IMR-90 (cell line): ENCODE data around the gene TRNAU1AP. TPM values are rescaled to one million over a fixed set of nuclear protein-coding genes. Genes with fewer than 3 reads are reported as not detected.

Source experiments
- ATAC-seq: fragments of 200-7000 bp; cut with Tn5 transposase; 2 replicates; pipeline ENCODE4 v1.9.1; 2020; ENCODE audit warnings: low read depth, mild to moderate bottlenecking, moderate library complexity
- BruUV-seq: library from RNA; stranded (reverse); fragments of 400-500 nt; replicated peaks from 2 replicates; lab custom pipeline; 2021; lab: Mats Ljungman, UMichigan
- CTCF ChIA-PET: fragments of 300-600 bp; formaldehyde crosslinking; extraction: SDS; loops from one replicate; lab custom pipeline; 2021; ENCODE audit warnings: antibody characterized with exemption; lab: Yijun Ruan, JAX
- POLR2A ChIA-PET: fragments of 300-600 bp; sonication (Branson Sonifier 250); formaldehyde crosslinking; loops from one replicate; lab custom pipeline; 2022; ENCODE audit warnings: antibody characterized with exemption; ENCODE audit not compliant: unreplicated experiment; lab: Charles Lee
- DNase-seq: peaks from one replicate; pipeline ENCODE4 v3.0.0; 2013
- H2AFZ ChIP-seq: replicated peaks from 2 replicates; pipeline ENCODE3; 2013; ENCODE audit warnings: low read length, mild to moderate bottlenecking; ENCODE audit not compliant: poor library complexity
- H2AK5ac ChIP-seq: 2 replicates; pipeline ENCODE4 v1.6.1; 2013; ENCODE audit warnings: low read depth, low read length, inconsistent platforms
- H2AK9ac ChIP-seq: replicated peaks from 2 replicates; pipeline ENCODE3; 2013; ENCODE audit warnings: mild to moderate bottlenecking, low read depth, low read length, moderate library complexity; ENCODE audit not compliant: poor library complexity
- H2BK120ac ChIP-seq: 2 replicates; pipeline ENCODE4 v1.6.1; 2013; ENCODE audit warnings: low read depth, low read length, inconsistent platforms
- H2BK15ac ChIP-seq: 3 replicates; pipeline ENCODE4 v1.6.1; 2013; ENCODE audit warnings: low read depth, low read length, inconsistent platforms
- H2BK20ac ChIP-seq: 2 replicates; pipeline ENCODE4 v1.6.1; 2013; ENCODE audit warnings: low read depth, mild to moderate bottlenecking, inconsistent platforms, low read length, moderate library complexity
- H2BK5ac ChIP-seq: 2 replicates; pipeline ENCODE4 v1.6.1; 2013; ENCODE audit warnings: mild to moderate bottlenecking, low read depth, low read length, inconsistent platforms; ENCODE audit not compliant: poor library complexity, severe bottlenecking
- H3K14ac ChIP-seq: replicated peaks from 2 replicates; pipeline ENCODE4 v1.6.1; 2013; ENCODE audit warnings: low read depth, low read length, inconsistent platforms
- H3K18ac ChIP-seq: 2 replicates; pipeline ENCODE4 v1.6.1; 2013; ENCODE audit warnings: low read depth, low read length, control low read depth
- H3K23ac ChIP-seq: 2 replicates; pipeline ENCODE4 v1.6.1; 2013; ENCODE audit warnings: low read depth, low read length, inconsistent platforms
- H3K27ac ChIP-seq: 2 replicates; pipeline ENCODE4 v1.5.1; 2013; ENCODE audit warnings: mild to moderate bottlenecking, control low read depth, low read length; ENCODE audit not compliant: insufficient read depth
- H3K27me3 ChIP-seq: 2 replicates; pipeline ENCODE4 v1.6.1; 2013; ENCODE audit warnings: low read length; ENCODE audit not compliant: control insufficient read depth, insufficient read depth
- H3K36me3 ChIP-seq: 2 replicates; pipeline ENCODE4 v1.6.1; 2013; ENCODE audit warnings: low read length, mixed read lengths; ENCODE audit not compliant: control insufficient read depth, insufficient read depth
- H3K4ac ChIP-seq: 2 replicates; pipeline ENCODE4 v1.6.1; 2013; ENCODE audit warnings: low read depth, low read length, inconsistent platforms
- H3K4me1 ChIP-seq: 2 replicates; pipeline ENCODE4 v1.6.1; 2013; ENCODE audit warnings: low read length, mixed read lengths; ENCODE audit not compliant: control insufficient read depth, insufficient read depth
- H3K4me2 ChIP-seq: 2 replicates; pipeline ENCODE4 v1.6.1; 2013; ENCODE audit warnings: low read depth, mild to moderate bottlenecking, control low read depth, low read length, moderate library complexity
- H3K4me3 ChIP-seq: 2 replicates; pipeline ENCODE4 v1.5.1; 2013; ENCODE audit warnings: low read depth, mild to moderate bottlenecking, control low read depth, low read length, moderate library complexity; ENCODE audit not compliant: insufficient read depth
- H3K56ac ChIP-seq: 2 replicates; pipeline ENCODE4 v1.6.1; 2013; ENCODE audit warnings: low read length, inconsistent platforms; ENCODE audit not compliant: insufficient read depth; ENCODE audit errors: extremely low read depth
- H3K79me1 ChIP-seq, 2 experiments: 2 replicates each; pipeline ENCODE4 v1.6.1; 2013; ENCODE audit warnings: low read length in 2 of 2, inconsistent platforms in 1 of 2, low read depth in 1 of 2
- H3K9ac ChIP-seq: 2 replicates; pipeline ENCODE4 v1.6.1; 2013; ENCODE audit warnings: low read depth, low read length, control low read depth
- H3K9me1 ChIP-seq: 2 replicates; pipeline ENCODE4 v1.6.1; 2013; ENCODE audit warnings: low read length, inconsistent platforms; ENCODE audit not compliant: insufficient read depth
- H3K9me3 ChIP-seq: 2 replicates; pipeline ENCODE4 v1.6.1; 2013; ENCODE audit warnings: low read length; ENCODE audit not compliant: control insufficient read depth, insufficient read depth
- H4K20me1 ChIP-seq: 2 replicates; pipeline ENCODE4 v1.6.1; 2013; ENCODE audit warnings: low read length, inconsistent platforms; ENCODE audit not compliant: insufficient read depth
- H4K5ac ChIP-seq: 2 replicates; pipeline ENCODE4 v1.6.1; 2013; ENCODE audit warnings: mild to moderate bottlenecking, low read depth, low read length, control low read depth
- H4K8ac ChIP-seq, 2 experiments: 2 replicates each; pipeline ENCODE4 v1.6.1; 2013; ENCODE audit warnings: low read depth in 2 of 2, low read length in 2 of 2, control low read depth in 1 of 2, inconsistent platforms in 1 of 2
- H4K91ac ChIP-seq: 2 replicates; pipeline ENCODE4 v1.6.1; 2013; ENCODE audit warnings: low read depth, low read length, inconsistent platforms; ENCODE audit not compliant: insufficient read depth
- BHLHE40 ChIP-seq: fragments of 150-350 bp; IDR thresholded peaks from 2 replicates; pipeline ENCODE4 v1.6.1; 2016; ENCODE audit warnings: mild to moderate bottlenecking, low read depth, low read length
- CHD1 ChIP-seq: IDR thresholded peaks from 2 replicates; pipeline ENCODE4 v1.6.1; 2012; ENCODE audit warnings: low read depth, low read length, improper control_type of control experiment
- MAFK ChIP-seq: IDR thresholded peaks from 2 replicates; pipeline ENCODE4 v1.6.1; 2012; ENCODE audit warnings: low read depth, low read length, improper control_type of control experiment
- MAZ ChIP-seq: IDR thresholded peaks from 2 replicates; pipeline ENCODE4 v1.6.1; 2012; ENCODE audit warnings: low read depth, mild to moderate bottlenecking, low read length, improper control_type of control experiment, moderate library complexity, borderline replicate concordance
- MXI1 ChIP-seq: IDR thresholded peaks from 2 replicates; pipeline ENCODE4 v1.6.1; 2012; ENCODE audit warnings: low read depth, mild to moderate bottlenecking, low read length, moderate library complexity, borderline replicate concordance
- POLR2A ChIP-seq: IDR thresholded peaks from 2 replicates; pipeline ENCODE4 v1.6.1; 2012; ENCODE audit warnings: mild to moderate bottlenecking, low read depth, low read length
- RAD21 ChIP-seq: IDR thresholded peaks from 2 replicates; pipeline ENCODE4 v1.6.1; 2012; ENCODE audit warnings: low read length, improper control_type of control experiment
- RFX5 ChIP-seq: IDR thresholded peaks from 2 replicates; pipeline ENCODE4 v1.8.0; 2012; ENCODE audit warnings: low read depth, mild to moderate bottlenecking, low read length, moderate library complexity
- SMC3 ChIP-seq: fragments of 150-350 bp; IDR thresholded peaks from 2 replicates; pipeline ENCODE4 v1.6.1; 2016; ENCODE audit warnings: low read depth, mild to moderate bottlenecking, antibody characterized with exemption, low read length, moderate library complexity
- WGBS, 2 experiments: methylation state at CpG; one replicate each; pipeline versions ENCODE4 v1.1.5 to v1.1.7; 2013; ENCODE audit warnings: missing lambda C conversion rate in 2 of 2; ENCODE audit not compliant: insufficient read length in 1 of 2; ENCODE audit errors: extremely low coverage in 2 of 2; 5-methylcytosine and 5-hydroxymethylcytosine counted together
- dilution Hi-C: fragments of 300-500 bp; cut with HindIII; formaldehyde crosslinking; loops from one replicate; pipeline ENCODE4 v1.14.3; 2018; ENCODE audit warnings: low sequenced_read_pairs; ENCODE audit not compliant: unreplicated experiment
- in situ Hi-C: fragments of 300-500 bp; cut with MboI; formaldehyde crosslinking; loops from 3 replicates; pipeline ENCODE4 v1.14.3; 2019; ENCODE audit warnings: low sequenced_read_pairs, inconsistent platforms, mixed read lengths
- intact Hi-C: fragments of 100-400 bp; cut with micrococcal nuclease; formaldehyde crosslinking; loops from 2 replicates; pipeline ENCODE4 v1.10.0; 2022
- polyA plus RNA-seq, 3 experiments: library from polyadenylated mRNA; depleted of rRNA; stranded (reverse); fragments of >200 nt; gene quantifications; 2 replicates each; pipeline ENCODE4 v1.2.3, GENCODE V29; 2012; ENCODE audit warnings: low replicate concordance in 1 of 3
- total RNA-seq: library from RNA; depleted of rRNA; stranded (reverse); fragments of >200 nt; gene quantifications from 2 replicates; pipeline ENCODE4 v1.2.3, GENCODE V29; 2012
- TF ChIP-seq, protein P1 (sequence below): conservative IDR thresholded peaks from 2 replicates; pipeline ENCODE4 v1.5.1; 2012; ENCODE audit warnings: mild to moderate bottlenecking, low read depth, low read length, improper control_type of control experiment
- TF ChIP-seq, protein P2 (sequence below): fragments of 150-350 bp; IDR thresholded peaks from 2 replicates; pipeline ENCODE4 v1.6.1; 2017; ENCODE audit warnings: mild to moderate bottlenecking, antibody characterized with exemption, low read length, low read depth

TRNAU1AP gene
- total and polyA plus RNA-seq, 2 of the 4 experiments (the other 2 are of a cell fraction): 23.3 to 23.8 TPM

DNA sequence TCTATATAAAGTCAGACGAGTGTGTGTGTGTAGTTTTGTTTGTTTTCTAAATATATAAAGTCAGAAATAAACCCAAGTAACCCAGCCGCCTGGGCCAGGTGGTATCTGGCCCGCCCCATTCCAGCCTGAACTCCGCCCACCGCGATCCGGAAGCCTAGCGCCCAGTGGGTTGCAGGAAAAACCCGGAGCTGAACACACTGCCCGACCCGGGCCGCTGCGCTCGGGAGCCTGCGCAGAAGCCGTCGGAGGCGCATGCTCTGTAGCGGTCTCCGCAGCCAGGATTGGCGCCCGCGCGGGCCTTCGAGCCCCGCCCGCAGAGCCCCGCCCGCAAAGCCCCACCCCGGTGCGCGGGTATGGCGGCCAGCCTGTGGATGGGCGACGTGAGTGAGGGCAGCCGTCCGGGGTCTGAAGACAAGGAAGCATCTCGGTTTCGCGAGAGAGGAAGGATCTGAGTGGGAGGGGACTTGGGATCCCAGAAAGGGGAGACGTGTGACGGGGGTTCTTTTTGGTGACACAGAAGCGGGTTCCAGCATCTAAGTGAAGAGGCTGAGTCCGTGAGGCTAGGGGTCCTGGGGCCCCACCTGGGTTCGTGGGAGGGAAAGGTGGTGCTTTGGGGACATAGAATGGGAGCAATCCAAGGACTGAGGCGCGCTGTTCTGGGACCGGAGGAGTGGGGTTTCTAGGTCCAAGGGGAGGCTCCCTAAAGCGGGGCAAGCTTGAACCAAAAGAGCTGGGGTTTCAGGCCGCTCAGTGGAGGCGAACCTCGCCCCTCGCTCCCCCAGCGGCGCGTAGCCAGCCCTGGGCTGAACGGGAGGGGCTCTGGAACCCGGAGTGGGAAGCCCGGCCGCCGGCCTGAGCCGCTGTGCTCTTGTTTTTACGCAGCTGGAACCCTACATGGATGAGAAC lies at the start of gene TRNAU1AP (continued):
- TF ChIP-seq, protein P1, sequence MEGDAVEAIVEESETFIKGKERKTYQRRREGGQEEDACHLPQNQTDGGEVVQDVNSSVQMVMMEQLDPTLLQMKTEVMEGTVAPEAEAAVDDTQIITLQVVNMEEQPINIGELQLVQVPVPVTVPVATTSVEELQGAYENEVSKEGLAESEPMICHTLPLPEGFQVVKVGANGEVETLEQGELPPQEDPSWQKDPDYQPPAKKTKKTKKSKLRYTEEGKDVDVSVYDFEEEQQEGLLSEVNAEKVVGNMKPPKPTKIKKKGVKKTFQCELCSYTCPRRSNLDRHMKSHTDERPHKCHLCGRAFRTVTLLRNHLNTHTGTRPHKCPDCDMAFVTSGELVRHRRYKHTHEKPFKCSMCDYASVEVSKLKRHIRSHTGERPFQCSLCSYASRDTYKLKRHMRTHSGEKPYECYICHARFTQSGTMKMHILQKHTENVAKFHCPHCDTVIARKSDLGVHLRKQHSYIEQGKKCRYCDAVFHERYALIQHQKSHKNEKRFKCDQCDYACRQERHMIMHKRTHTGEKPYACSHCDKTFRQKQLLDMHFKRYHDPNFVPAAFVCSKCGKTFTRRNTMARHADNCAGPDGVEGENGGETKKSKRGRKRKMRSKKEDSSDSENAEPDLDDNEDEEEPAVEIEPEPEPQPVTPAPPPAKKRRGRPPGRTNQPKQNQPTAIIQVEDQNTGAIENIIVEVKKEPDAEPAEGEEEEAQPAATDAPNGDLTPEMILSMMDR: no peak

DNA sequence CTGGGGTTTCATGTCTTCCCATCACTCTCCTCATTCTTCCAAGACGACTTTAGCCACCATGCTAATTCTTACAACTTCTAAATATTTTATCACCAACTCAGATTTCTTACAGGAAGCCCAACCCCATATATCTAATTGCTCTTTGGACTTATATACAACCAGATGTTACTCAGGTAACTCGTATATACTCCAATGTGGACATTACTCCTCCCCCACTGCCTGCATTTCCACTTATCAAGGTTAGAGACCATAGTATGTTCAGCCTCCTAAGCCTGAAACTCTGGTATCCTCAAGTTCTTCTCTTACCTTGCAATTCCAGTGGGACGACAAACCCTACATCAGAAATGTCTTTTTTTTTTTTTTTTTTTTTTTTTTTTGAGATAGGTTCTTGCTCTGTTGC lies 49.8 kb upstream of the TRNAU1AP start:
- dilution Hi-C loops: no loop called here
- Histone ChIP-seq H4K20me1 (peaks cover 18% of the 10 kb centered on the region; the same call in 1 of the 2 replicates), H2AK9ac (no peak overlapping the region), H3K4ac (no peak overlapping the region), H3K36me3 (peaks cover 17% of the 10 kb centered on the region), H2BK5ac (no peak overlapping the region), H3K14ac (no peak overlapping the region), H4K5ac (no peak overlapping the region), H3K27ac (no peak overlapping the region), H2AFZ (no peak overlapping the region), H3K9ac (no peak overlapping the region), H3K23ac (no peak overlapping the region), H3K56ac (no peak overlapping the region), H4K8ac (no peak overlapping the region), H4K91ac (no peak overlapping the region), H2BK15ac (no peak overlapping the region), H3K9me3 (no peaks in the 10 kb centered on the region), H2BK20ac (no peak overlapping the region), H3K79me1 (peaks cover 0 to 8% of the 10 kb centered on the region in 2 experiments; a peak in 2 of 4 replicates), H3K18ac (no peak overlapping the region), H3K27me3 (no peaks in the 10 kb centered on the region), H3K9me1 (peaks cover 6% of the 10 kb centered on the region; the same call in 1 of the 2 replicates), H3K4me2 (no peak overlapping the region), H2BK120ac (no peak overlapping the region), H3K4me3 (no peak overlapping the region), H3K4me1 (peaks cover 2% of the 10 kb centered on the region), H2AK5ac (no peak overlapping the region)
- no peak for DNase-seq
- intact Hi-C loops: no loop called here
- CTCF ChIA-PET: no interaction called here
- POLR2A ChIA-PET: no interaction called here
- in situ Hi-C loops: no loop called here
- 84% methylated on average over 2 of the region's 3 CpGs; no CpG with 5 or more reads in 1 of the 2 experiments for WGBS, 2 experiments
- BruUV-seq: no TSS peak
- ATAC-seq: no peak
- TF ChIP-seq, protein P2, sequence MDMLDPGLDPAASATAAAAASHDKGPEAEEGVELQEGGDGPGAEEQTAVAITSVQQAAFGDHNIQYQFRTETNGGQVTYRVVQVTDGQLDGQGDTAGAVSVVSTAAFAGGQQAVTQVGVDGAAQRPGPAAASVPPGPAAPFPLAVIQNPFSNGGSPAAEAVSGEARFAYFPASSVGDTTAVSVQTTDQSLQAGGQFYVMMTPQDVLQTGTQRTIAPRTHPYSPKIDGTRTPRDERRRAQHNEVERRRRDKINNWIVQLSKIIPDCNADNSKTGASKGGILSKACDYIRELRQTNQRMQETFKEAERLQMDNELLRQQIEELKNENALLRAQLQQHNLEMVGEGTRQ: no peak
- TF ChIP-seq BHLHE40: no peak
- TF ChIP-seq MAZ: no peak
- TF ChIP-seq MAFK: no peak
- TF ChIP-seq CHD1: no peak
- TF ChIP-seq, protein P1: no peak
- no peak for TF ChIP-seq MXI1
- no peak for TF ChIP-seq POLR2A
- no peak for TF ChIP-seq RFX5
- TF ChIP-seq RAD21: no peak
- TF ChIP-seq SMC3: no peak
